NAMALWA (cell line): ENCODE data around the gene BRD3OS.

ENCODE experiments used
- DNase-seq: peaks from one replicate; pipeline ENCODE4 v3.0.0-alpha.2; 2015; ENCODE audit warnings: low spot score

The BRD3OS gene

GRCh38 chr9:134052491-134052890 lies 27.2 kb downstream of the BRD3OS start:
- no peak for DNase-seq

- no peak for DNase-seq
Measured at GRCh38 chr9:134052941-134053340, 27.7 kb downstream of the BRD3OS start.

DNA sequence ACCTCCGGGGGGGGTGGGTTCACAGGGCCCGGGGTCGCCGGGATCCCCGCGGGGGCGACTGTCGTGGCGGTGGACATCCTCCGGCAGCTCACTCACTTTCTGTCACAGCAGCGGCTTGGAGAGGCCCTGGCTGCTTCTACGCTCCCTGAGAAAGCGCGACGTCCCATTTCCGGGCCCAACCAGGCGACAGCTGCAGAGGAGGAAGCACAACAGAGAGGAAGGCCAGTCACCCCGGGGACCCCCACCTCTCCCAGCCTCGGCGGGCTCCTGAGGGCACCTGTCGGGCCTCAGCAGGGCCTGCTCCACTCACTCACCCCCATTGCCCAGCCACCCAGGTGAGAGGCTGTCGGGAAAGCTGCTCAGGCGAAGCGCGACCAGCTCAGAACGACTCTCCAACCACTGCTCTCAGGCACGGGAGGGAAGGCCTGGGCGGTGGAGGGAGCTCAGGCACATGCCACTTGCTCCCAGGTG lies 28.2 kb downstream of the BRD3OS start:
- DNase-seq = no peak

- no peak for DNase-seq
Measured at GRCh38 chr9:134053941-134054761, 28.9 kb downstream of the BRD3OS start.

DNA sequence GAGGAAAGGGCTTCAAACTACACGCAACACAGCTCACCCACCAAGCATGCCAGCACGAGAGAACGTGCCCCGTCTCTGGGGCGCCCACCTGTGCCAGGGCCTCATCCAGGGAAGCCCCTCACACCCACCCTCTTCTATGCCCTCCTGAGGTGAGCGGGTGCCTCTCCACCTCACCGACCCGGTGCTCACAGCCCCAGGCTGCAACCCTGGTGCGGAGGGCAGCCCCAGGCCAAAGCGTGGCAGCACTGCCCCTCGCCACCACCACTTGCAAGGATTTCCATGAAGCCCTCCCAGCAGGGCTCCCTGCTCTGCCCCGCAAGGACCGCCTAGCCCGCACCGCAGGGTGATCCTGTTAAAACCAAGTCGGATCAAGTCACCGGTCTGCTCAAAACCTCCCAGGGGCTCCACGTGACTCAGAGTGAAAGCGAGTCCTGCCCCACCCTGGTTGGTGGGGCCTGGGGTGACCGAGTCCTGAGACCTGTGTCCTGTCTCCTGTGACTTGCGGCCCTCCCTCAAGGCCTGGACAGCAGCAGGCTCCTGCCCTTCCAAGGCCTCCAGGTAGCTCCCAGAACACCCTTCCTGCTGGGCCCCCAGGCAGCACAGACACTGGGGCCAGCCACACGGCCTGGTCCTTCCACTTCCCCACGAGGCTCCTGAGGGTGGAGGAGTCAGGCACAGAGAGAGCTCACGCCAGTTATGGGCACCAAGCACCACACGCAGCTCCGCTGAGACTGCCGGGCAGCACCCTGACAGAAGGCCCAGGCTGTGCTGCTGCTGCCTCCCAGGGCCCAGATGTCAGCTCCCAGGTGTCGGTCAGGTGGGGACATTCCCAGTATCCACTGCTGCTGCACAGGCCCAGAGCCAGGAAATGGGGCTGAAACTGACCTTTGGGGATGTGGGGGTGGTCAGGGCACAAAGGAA lies 29.9 kb downstream of the BRD3OS start:
- DNase-seq = no peak

GRCh38 chr9:134055981-134056461 lies 30.7 kb downstream of the BRD3OS start:
- no peak for DNase-seq

- DNase-seq = no peak
Measured at GRCh38 chr9:134056483-134057306, 31.4 kb downstream of the BRD3OS start.

- no peak for DNase-seq
Measured at GRCh38 chr9:134057307-134057657, 32.0 kb downstream of the BRD3OS start.

GRCh38 chr9:134057751-134058701 lies 32.7 kb downstream of the BRD3OS start:
- DNase-seq = no peak

DNA sequence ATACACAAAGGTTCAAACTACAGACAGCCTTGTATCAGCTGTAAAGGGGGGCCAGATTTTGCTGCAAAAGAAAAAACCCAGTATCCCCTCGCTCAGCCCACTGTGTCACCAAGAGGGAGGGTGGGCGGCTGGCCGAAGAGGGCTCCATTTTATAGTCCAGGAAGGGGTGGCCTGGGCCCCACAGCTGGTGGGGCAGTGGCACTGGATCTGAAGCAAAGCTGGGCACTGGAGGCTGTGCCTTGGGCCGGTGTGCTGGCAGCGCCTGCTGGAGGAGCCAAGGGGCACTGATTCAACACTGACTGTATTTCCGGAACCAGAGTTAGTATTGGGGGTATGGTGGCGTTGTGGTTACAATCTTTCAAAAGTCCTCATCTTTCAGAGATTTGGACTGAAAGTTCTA lies 33.4 kb downstream of the BRD3OS start:
- DNase-seq = no peak

GRCh38 chr9:134059188-134059641 lies 33.9 kb downstream of the BRD3OS start:
- DNase-seq = no peak

DNA sequence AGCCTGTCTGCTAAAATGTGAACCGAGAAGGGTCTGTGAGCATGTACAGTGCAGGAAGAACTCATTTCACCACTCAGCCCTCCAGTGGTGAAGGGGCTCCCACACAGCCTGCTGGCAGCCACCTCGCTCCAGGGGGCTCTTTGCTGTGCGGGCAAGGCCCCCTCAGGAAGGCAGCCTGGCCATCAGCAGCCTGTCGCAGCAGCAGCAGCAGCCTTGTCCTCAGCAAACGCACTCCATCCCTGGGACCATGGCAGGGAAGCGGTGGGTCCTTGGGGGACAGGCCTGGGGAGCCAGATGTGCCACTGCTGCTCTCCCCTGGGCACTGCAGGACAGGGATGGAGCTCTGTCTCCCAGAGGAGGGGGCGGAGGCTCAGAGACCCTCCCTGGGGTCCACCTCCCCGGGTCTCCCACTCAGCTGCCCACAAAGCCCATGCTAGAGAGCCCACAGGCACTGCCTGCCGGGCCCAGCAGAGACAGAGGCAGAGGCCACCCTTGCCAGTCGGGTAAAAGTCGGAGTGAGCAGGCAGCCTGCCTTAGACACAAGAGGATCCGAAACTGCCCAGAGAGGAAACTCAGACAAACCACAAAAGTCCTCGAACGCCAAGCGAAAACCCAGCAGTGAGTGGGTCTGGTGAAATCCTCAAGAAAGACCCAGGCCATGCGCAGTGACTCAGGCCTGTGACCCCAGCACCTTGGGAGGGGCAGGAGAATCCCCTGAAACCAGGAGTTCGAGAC lies 34.5 kb downstream of the BRD3OS start:
- DNase-seq = peak; percentile 79

DNA sequence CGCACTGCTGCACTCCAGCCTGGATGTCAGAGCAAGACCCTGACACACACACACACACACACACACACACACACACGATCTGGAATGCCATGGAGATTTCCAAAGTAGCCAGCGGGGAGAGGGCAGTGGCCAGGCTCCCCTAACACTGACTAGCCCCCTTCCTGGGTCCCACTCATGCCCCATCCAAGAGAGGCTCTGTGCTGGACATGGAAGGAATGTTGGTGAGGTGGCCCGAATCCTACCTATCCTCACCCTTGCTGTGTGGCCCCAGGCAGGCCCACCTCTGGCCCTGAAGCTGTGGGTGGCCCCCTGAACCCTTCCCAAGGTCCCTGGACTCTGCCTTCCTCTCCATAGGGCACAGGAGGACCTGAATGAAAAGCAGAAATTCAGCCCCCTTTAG lies 35.3 kb downstream of the BRD3OS start:
- no peak for DNase-seq

GRCh38 chr9:134061019-134061687 lies 35.9 kb downstream of the BRD3OS start:
- DNase-seq = no peak

- no peak for DNase-seq
Measured at GRCh38 chr9:134061688-134062371, 36.5 kb downstream of the BRD3OS start.

DNA sequence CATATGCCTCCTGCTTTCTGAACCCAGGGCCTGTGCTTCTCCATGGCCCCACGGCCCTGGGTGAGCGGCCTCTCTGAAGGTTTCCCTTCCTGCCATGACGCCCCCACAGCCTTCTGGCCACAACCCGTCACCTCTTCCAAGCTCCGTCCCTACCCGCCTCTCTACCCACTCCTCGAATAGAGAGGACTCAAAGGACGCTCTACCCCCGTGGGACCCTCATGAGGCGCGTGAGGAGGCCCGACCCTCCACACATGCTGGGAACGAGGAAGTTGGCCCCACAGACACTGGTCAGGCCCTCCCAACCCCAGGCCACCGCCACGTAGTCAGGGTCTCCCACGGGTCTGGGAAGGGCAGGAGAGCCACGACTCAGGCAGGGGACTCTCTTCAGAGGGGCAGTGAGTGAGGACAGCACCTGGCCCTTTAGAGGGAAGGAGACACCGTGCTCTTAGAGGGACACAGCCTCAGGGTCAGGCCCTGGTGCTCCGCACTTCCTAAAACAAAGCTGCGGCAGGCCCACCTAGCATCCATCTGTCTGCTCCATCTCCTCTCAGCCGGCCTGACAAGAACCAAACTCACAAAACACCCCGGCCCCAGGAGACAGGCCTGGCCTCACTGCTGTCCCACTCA lies 37.3 kb downstream of the BRD3OS start:
- DNase-seq = no peak

DNA sequence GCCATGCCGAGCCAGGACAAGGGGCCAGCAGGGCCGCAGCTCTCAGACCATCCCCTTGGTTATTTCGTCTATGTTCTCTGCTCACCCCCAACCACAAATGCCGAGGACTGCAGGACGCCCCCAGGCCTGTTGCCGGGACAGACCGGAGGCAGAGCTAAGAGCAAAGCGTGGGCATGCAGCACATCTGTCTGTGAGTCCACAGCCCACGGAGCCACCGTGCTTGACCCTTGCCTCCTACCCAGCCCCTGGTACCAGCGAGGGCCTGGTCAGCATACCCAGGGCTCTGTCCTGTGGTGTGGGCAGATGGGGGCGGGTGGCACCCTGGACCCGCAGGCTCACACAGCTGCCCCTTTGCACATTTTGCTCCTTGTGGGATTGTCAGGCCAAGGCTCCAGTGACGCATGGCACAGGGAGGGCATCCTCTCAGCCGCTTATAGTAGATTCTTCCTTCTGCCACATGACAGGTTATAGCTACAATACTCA lies 37.8 kb downstream of the BRD3OS start:
- DNase-seq = no peak
